NCI-H187 treated with DMSO at 0.1 percent for 48 hours (cell line): ENCODE data around the gene C1QTNF4.
A peak's percentile ranks its signal among the peaks of the same experiment; 100 is the strongest.
"Not testable (repeated sequence)": the region's sequence is repeated elsewhere in the genome, so short reads cannot be mapped to it uniquely, and the experiment has no call there.

ENCODE experiments used
- DNase-seq: peaks from one replicate; lab custom pipeline; 2025; lab: John Stamatoyannopoulos, UW

The C1QTNF4 gene

DNA sequence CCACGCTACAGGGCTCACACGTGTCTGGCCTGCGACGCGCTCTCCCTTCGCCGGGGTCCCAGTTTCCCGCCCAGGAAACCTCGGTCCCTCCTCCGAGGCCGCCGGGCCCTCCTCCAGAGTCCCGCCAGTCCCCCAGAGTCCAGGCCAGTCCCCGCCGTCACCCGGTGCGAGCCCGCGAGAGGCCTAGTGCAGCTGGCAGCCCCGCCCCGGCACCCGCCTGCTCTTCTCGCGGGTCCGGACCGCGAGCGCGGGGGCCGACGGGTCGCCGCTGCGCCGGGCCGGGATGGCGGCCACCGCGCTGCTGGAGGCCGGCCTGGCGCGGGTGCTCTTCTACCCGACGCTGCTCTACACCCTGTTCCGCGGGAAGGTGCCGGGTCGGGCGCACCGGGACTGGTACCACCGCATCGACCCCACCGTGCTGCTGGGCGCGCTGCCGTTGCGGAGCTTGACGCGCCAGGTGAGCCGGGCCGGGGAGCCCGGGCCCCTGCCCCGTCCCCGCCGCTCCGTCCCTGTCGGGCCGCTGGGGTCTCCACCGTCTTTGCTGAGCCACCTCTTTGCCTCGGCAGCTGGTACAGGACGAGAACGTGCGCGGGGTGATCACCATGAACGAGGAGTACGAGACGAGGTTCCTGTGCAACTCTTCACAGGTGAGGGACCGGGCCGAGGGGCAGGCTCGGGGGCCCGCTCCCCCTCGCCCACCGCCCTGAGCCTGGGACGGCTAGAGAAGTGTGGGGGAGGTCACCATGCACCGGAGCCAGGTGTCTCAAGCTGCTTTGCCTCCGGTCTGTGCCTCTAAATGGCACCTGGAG, 28.7 kb downstream of the C1QTNF4 start, which contains the start of gene PTPMT1:
TSS of gene PTPMT1 (plus strand) at position 260 of the 809 bp plus-strand sequence. CDS start at position 284, 24 bp downstream.
- DNase-seq = no peak

DNA sequence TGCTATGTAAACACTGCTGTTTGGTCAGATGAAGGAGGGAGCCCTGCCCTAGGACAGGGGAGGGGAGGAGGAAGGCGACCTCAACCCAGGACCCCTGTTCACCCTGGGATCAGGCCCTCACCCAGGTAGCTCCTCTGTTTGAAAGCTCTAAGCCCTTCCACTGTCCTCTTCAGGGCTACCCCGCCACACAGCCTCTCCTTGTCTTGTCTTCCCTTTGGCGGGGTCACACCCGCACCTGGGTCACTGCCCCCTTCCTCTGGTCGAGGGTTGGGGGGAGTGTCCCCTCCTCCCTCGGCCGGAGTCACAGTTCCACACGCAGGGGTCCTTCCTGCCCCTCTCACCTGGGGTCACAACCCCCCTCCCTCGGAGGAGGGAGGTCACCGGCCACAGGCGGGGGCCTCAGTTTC, 29.3 kb downstream of the C1QTNF4 start:
- no peak for DNase-seq

DNA sequence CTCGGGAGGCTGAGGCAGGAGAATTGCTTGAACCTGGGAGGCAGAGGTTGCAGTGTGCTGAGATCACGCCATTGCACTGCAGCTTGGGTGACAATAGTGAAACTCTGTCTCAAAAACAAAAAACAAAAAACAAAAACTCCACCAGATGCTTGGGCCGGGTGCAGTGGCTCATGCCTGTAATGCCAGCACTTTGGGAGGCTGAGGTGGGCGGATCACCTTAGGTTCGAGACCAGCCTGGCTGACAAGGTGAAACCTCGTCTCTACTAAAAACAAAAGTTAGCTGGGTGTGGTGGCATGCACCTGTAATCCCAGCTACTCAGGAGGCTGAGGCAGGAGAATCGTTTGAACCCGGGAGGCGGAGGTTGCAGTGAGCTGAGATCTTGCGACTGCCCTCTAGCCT, 29.8 kb downstream of the C1QTNF4 start:
- not testable (repeated sequence) for DNase-seq

DNA sequence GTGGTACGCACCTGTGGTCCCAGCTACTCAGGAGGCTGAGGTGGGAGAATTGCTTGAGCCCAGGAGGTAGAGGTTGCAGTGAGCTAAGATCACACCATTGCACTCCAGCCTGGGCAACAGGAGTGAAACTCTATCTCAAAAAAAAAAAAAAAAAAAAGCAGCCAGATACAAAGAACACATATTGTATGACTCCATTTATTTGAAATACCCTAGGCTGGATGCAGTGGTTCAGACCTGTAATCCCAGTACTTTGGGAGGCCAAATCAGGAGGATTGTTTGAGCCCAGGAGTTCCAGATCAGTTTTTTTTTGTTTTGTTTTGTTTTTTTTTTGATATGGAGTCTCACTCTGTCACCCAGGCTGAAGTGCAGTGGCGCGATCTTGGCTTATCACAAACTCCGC, 31.8 kb downstream of the C1QTNF4 start:
- not testable (repeated sequence) for DNase-seq

DNA sequence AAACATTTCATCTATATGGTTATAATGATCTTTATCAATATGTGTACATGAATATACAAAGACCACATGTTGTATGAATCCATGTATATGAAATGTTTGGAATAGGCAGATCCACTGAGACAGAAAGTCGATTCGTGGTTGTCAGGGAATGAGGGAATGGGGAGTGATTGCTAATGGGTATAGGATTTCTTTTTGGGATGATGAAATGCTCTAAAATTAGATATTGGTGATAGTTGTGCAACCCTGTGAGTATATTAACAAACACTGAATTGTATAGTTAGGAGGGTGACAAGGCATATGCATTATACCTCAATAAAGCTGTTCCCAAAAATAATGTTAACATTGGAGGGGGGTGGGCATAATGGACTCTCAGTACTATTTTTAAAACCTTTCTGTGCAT, 33.8 kb downstream of the C1QTNF4 start:
- no peak for DNase-seq

DNA sequence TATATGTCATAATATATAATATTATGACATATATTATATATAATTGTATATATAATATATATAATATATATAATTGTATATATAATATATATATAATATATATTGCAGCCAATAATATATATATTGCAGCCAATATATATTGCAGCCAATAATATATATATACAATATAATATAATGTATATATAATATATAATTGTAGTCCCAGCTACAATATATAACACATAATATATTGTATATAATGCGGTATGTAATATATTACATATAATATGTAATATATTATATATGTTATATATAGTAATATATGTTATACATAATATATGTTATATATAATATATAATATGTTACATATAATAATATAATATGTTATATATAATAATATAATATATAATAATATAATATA, 35.5 kb downstream of the C1QTNF4 start:
- DNase-seq = no peak

DNA sequence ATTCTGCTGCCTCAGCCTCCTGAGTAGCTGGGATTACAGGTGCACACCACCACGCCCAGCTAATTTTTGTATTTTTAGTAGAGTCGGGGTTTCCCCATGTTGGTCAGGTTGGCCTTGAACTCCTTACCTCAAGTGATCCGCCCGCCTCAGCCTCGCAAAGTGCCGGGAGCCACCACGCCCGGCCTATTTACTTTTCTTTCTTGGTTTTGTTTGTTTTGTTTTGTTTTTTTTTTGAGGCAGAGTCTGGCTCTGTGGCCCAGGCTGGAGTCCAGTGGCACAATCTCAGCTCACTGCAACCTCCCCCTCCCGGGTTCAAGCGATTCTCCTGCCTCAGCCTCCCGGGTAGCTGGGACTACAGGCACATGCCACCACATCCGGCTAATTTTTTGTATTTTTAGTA, 37.2 kb downstream of the C1QTNF4 start:
- not testable (repeated sequence) for DNase-seq

DNA sequence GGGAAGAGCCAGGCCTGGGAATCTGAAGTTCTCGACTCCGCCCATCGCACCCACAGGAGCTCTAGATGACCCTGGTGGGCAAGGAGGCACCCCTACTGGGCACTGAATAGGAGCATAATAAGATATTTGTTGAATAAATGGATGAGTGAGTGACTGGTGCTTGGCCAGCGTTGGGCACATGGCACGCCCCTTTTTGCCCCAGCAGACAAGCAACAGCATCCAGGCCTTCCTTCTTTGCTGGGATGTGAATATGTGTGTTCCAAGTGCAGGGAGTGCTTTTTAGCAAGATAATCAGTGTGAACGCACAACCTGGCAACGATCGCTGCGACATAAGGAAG, 40.8 kb downstream of the C1QTNF4 start:
- DNase-seq = no peak

DNA sequence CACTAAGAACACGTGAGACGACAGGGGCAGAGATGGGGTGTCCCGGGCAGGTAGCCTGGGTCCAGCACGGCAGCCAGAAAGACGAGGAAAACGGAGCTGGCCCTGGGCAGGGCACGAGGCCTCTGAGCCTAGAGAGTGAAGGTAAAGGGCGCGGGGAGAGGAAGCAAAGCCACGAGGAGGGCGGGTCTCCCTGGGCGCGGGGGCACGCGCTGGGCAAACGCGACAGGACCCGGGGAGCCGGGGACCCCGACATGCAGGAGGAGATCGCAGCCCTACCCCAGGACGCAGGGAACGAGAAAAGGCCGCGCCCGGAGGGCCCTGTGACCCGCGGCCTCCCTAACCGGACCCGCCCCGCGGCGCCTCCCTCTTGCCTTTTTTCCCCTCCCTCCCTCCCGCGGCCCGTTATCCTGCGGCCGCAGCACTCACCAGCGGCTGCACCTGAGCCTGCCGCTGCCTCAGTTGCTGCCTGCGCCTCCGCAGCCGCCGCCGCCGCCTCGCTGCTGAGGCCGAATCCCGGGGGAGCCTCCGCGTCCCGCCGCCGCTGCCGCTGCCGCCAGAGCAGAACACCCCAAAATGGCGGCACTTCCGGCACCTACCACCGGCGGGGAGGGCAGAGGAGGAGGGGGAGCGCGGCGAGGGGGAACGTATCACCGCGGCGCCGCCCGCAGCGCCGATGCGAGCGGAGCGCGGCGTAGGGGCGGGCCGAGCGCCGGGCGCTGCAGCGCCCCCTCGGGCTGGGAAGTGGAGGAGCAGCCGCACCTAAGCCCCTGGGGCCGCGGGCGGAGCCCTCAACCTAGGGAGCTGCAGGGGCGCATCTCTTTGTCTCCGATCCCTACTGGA, 41.4 kb downstream of the C1QTNF4 start, which contains the start of gene CELF1:
TSS of gene CELF1 (minus strand) at position 567 of the 840 bp plus-strand sequence. CDS start 53,609 bp downstream, outside the sequence.
- DNase-seq = peak; percentile 79

DNA sequence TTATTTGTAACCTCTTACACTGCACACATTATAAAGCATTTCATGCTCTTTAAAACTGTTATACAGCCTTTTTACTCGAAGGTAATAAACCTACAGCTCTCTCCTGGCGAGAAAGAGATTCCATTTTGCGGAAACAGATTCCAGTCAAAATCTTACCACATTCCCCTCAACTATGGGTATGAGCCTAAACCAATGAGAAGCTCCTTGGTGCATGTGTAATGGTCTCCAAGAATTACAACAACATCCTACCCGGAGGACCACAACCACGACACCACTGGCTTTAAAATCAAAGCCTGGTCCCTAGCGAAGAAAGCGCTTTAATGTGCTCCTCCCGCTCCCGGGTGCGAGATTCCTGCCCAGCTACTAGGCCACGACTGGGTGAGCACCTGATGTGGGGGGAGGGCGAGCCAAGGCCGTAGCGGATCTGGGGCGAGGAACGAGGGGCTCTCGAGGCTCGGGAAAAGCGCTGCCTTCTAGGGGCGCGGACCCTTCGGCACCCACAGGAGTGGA, 42.1 kb downstream of the C1QTNF4 start:
- DNase-seq = no peak

DNA sequence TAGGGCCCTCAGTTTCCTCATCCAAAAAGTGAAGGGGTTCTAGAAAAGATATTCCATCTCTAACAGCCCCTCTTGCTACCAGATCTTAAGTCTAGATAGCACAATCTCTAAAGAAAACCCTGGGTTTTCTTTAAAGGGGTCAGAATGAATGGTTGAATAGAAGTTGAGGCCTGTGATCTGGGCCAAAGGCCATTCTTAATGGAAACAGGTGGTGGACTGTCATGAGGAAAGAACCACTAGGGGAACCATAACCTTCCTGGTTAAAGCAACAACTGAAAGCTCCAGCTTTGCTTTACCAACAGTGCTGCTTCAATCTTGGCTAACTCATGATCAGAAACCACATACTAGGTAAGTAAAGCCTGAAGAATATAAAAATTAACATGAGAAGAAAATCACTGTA, 43.1 kb downstream of the C1QTNF4 start:
- no peak for DNase-seq

DNA sequence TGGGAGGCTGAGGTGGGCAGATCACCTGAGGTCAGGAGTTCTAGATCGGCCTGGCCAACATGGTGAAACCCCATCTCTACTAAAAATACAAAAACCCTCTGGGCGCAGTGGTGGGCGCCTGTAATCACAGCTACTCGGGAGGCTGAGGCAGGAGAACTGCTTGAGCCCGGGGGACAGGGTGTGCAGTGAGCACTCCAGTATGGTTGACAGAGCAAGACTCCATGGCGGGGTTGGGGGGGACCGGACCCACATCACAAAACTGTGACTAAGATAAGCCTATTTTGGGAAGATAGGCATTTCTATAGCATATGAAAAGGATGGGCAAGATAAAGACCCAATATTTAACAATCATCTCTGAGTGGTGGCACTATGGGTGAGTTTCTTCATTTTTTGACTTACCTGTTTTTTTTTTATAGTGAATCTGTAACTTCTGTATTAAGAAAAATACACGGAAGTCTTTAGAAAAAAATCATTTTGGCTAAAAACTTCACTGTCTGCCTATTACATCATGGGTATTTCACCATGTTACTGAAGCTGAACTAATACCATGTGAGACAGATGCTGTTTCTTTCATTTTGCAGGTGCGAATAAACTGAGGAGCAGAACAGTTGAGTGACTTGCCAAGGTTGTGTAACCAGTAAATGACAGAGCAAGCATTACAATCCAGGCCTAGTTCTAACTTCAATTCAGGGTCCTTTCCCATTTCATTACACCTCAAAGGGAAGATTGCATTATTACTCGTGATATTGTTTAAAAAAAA, 43.7 kb downstream of the C1QTNF4 start:
- no peak for DNase-seq

DNA sequence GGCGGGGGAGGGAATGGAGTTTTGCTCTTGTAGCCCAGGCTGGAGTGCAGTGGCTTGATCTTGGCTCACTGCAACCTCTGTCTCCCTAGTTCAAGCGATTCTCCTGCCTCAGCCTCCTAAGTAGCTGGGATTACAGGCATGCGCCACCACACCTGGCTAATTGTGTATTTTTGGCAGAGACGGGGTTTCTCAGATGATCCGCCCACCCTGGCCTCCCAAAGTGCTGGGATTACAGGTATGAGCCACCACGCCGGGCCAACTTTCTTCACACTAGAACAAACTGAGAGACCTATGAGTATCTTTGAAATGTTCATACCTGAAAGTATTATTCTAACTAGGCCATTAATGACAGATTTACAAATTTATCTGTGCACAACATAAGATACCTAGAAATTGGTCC, 47.9 kb downstream of the C1QTNF4 start:
- not testable (repeated sequence) for DNase-seq

DNA sequence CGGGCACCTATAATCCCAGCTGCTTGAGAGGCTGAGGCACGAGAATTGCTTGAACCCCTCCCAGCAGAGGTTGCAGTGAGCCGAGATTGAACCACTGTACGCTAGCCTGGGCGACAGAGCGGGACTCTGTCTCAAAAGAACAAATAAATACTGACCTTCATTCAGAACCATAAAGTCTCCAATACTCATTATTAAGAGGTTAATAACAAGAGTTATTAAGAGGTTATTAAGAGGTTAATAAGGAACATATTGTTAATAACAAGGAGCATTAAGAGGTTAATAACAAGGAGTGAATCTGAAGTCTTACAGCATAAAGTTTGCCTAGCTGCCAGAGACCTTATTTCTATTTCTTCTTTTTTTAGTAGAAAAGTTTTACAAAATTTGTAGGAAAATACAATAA, 48.9 kb downstream of the C1QTNF4 start:
- no peak for DNase-seq

DNA sequence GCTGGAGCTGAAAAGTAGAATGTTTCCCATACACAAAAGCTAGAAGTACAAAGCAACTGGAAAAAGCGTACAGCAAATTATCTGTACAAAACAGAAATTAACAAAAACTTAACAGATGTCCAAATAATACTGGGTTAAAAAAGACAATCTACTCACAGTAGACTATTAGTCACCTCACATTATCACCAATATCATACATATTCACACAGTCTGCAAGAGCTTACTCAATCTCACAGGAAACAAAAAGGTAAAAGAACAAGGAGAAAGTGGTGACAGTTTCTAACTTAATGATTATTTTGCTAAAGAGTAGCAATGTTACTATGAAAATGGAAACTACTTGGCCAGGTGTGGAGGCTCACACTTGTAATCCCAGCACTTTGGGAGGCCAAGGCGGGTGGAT, 53.1 kb downstream of the C1QTNF4 start:
- DNase-seq = no peak

DNA sequence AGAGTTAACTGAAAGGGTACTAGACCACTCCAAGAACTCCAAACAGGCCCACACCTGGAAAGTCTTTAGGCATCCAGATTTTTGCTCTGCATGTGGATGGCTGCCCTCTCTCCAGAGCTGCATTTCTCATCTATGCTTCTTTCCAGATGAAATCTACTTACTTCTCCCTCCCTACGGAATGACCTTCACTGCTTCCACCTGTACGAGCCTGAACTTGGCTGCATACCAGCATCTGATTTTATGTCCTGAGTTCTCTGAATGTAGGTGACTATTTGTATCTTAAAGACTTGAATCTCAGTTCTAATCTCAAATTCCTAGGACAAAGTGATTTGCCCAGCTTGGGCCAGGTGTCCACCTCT, 54.6 kb downstream of the C1QTNF4 start:
- no peak for DNase-seq
